Osteoblast (primary cell): Measurements from ENCODE around the gene PTPRK. TPM values are rescaled to one million over a fixed set of nuclear protein-coding genes. Genes with fewer than 3 reads are reported as not detected.

Experiments
- DNase-seq: peaks from one replicate; pipeline ENCODE4 v3.0.0; 2011; ENCODE audit warnings: low spot score, mixed read lengths; ENCODE audit not compliant: insufficient read length; ENCODE audit errors: missing footprints
- H2AFZ ChIP-seq: 2 replicates; pipeline ENCODE4 v1.6.0; 2011; ENCODE audit warnings: mild to moderate bottlenecking, low read length
- H3K27ac ChIP-seq: 2 replicates; pipeline ENCODE4 v1.5.1; 2011; ENCODE audit warnings: mild to moderate bottlenecking, low read depth, low read length, moderate library complexity
- H3K27me3 ChIP-seq: 2 replicates; pipeline ENCODE4 v1.6.0; 2012; ENCODE audit warnings: mild to moderate bottlenecking, control low read depth, inconsistent platforms, low read length, moderate library complexity; ENCODE audit not compliant: insufficient read depth
- H3K36me3 ChIP-seq: 2 replicates; pipeline ENCODE4 v1.5.1; 2011; ENCODE audit warnings: mild to moderate bottlenecking, low read length, control low read depth, moderate library complexity; ENCODE audit not compliant: insufficient read depth
- H3K4me1 ChIP-seq: 2 replicates; pipeline ENCODE4 v1.5.1; 2011; ENCODE audit warnings: mild to moderate bottlenecking, low read length, control low read depth, moderate library complexity; ENCODE audit not compliant: insufficient read depth
- H3K4me2 ChIP-seq: 2 replicates; pipeline ENCODE4 v1.6.0; 2011; ENCODE audit warnings: mild to moderate bottlenecking, low read length; ENCODE audit not compliant: insufficient read depth
- H3K4me3 ChIP-seq: fragments of 200-600 bp; sonication (generic); 3 replicates; pipeline ENCODE4 v1.5.1; 2012; ENCODE audit warnings: mild to moderate bottlenecking, low read length, inconsistent platforms; ENCODE audit not compliant: insufficient read depth
- H3K79me2 ChIP-seq: 2 replicates; pipeline ENCODE4 v1.6.0; 2012; ENCODE audit warnings: mild to moderate bottlenecking, low read length, control low read depth, inconsistent platforms; ENCODE audit not compliant: insufficient read depth
- H3K9me3 ChIP-seq: 2 replicates; pipeline ENCODE4 v1.5.1; 2011; ENCODE audit warnings: low read depth, low read length, control low read depth
- H4K20me1 ChIP-seq: 2 replicates; pipeline ENCODE4 v1.6.0; 2012; ENCODE audit warnings: mild to moderate bottlenecking, low read length, control low read depth; ENCODE audit not compliant: insufficient read depth
- total RNA-seq: library from RNA; depleted of rRNA; stranded (reverse); fragments of >200 nt; gene quantifications from 2 replicates; pipeline ENCODE4 v1.2.3, GENCODE V29; 2012
- TF ChIP-seq, protein P1 (sequence below): IDR thresholded peaks from 2 replicates; pipeline ENCODE4 v1.5.1; 2011; ENCODE audit warnings: mild to moderate bottlenecking, low read depth, low read length, moderate library complexity; ENCODE audit errors: extremely low read depth

The PTPRK gene
- total RNA-seq, 1 donor: 165 TPM

DNA sequence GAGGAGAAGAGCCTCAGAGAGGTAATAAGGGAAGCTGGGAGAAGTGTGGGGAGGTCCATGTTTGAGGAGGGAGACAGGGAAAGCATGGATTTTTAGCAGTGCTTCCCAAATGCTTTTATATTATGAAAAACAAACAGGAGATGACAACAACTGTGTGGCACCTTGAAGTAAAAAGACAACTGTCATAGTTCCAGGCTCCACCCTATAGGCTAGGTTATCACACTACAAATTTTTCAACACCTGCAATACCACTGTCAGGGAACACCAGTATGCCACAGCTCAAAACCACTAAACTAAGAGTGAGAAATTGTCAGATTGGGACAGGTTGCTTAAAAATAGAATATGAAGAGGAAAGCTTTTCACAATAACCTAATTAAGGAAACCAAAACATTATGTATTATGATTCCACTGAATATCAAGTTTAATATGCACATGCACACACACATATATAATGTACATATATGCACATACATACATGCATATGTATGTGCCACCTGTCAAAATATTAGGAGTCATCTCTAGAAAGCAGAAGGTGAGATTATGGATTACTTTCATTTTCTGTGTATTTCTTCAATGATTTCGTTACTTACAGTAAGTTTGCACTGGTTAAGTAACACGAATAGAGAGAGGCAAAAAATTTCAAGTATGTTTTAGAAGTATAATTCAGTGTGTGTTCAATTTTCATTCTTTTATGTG, 261.2 kb downstream of the PTPRK start:
- TF ChIP-seq, protein P1, sequence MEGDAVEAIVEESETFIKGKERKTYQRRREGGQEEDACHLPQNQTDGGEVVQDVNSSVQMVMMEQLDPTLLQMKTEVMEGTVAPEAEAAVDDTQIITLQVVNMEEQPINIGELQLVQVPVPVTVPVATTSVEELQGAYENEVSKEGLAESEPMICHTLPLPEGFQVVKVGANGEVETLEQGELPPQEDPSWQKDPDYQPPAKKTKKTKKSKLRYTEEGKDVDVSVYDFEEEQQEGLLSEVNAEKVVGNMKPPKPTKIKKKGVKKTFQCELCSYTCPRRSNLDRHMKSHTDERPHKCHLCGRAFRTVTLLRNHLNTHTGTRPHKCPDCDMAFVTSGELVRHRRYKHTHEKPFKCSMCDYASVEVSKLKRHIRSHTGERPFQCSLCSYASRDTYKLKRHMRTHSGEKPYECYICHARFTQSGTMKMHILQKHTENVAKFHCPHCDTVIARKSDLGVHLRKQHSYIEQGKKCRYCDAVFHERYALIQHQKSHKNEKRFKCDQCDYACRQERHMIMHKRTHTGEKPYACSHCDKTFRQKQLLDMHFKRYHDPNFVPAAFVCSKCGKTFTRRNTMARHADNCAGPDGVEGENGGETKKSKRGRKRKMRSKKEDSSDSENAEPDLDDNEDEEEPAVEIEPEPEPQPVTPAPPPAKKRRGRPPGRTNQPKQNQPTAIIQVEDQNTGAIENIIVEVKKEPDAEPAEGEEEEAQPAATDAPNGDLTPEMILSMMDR: no peak
- H3K9me3 ChIP-seq: no peaks in the 10 kb centered on the region
- H4K20me1 ChIP-seq: no peaks in the 10 kb centered on the region
- peak overlapping the region; percentile 13 for H3K27ac ChIP-seq
- H3K27me3 ChIP-seq: no peaks in the 10 kb centered on the region
- H3K4me1 ChIP-seq: peaks cover 7% of the 10 kb centered on the region
- H3K79me2 ChIP-seq: peaks cover 47% of the 10 kb centered on the region
- peak; percentile 11 for DNase-seq
- peak overlapping the region; percentile 42 for H3K4me3 ChIP-seq
- peaks cover 2% of the 10 kb centered on the region for H3K36me3 ChIP-seq
- H3K4me2 ChIP-seq: peak overlapping the region; percentile 74
- H2AFZ ChIP-seq: no peak overlapping the region

DNA sequence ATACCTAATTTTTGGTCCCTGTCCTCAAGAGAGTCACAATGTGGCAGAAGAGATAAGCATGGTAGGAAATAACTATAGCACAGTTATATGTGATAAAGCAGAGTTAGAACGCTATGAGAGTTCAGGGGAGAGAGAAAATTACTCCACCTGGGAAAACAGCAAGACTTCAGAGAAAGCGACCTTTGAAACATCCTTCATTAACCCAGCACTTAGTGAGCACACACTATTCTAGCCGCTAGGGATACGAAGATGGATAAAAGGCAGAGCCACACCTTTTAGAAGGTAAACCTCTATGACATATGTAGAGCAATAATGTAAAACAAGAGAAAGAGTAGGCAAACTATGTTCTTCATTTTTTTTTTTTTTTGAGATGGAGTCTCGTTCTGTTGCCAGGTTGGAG, 264.3 kb downstream of the PTPRK start:
- TF ChIP-seq, protein P1: no peak
- H3K4me1 ChIP-seq: peaks cover 26% of the 10 kb centered on the region
- H3K27ac ChIP-seq: no peak overlapping the region
- DNase-seq: no peak
- H3K4me3 ChIP-seq: no peak overlapping the region
- no peaks in the 10 kb centered on the region for H3K27me3 ChIP-seq
- H2AFZ ChIP-seq: no peak overlapping the region
- no peaks in the 10 kb centered on the region for H3K36me3 ChIP-seq
- no peaks in the 10 kb centered on the region for H4K20me1 ChIP-seq
- no peaks in the 10 kb centered on the region for H3K9me3 ChIP-seq
- no peak overlapping the region for H3K4me2 ChIP-seq
- peaks cover 43% of the 10 kb centered on the region for H3K79me2 ChIP-seq

DNA sequence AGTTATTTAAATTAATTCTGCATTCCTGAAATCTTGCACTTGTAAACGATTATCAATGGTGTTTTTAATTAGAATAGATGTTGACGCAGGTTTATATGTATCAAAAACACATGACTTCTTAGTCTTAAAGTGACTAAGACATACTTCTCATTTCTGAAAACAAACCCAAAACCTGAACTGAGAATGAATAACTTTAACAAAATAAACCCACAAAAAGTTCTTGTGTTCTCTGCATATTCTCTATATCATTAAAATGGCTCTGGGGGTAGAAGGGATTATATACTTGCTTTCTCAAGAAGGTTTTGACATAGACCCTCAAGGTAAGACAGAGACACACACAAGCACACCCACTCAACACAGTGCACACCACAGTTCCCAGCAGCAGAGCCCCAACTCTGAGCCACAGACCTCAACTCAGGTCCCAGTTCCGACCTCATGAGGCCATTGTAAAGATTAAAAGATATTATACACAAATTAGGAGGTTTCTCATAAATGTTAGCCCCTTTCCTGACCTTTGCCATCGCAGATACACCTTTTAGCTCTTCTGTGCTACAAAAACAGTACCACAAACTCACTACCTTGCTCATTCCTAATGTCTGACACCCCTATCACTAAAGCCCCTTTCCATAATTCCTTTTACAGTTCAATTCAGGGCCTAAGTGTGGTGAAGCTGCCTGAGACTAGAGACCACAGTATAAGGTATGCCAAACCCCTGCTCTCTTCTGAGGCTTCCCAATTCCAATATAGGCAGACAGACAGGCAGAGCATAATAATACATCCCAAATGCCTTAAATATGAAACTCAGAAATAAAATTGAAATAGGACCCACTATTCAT, 267.8 kb downstream of the PTPRK start:
- Histone ChIP-seq H3K27ac (peak overlapping the region; percentile 66), H3K4me3 (no peak overlapping the region), H3K4me2 (peak overlapping the region; percentile 36), H3K9me3 (no peaks in the 10 kb centered on the region), H3K36me3 (no peaks in the 10 kb centered on the region), H2AFZ (no peak overlapping the region), H3K27me3 (no peaks in the 10 kb centered on the region), H3K4me1 (peaks cover 19% of the 10 kb centered on the region), H4K20me1 (no peaks in the 10 kb centered on the region), H3K79me2 (peaks cover 41% of the 10 kb centered on the region)
- DNase-seq: peak; percentile 21
- TF ChIP-seq, protein P1: no peak
